ENCODE results near the gene AKAP17A.
"Not testable (repeated sequence)": the region's sequence is repeated elsewhere in the genome, so short reads cannot be mapped to it uniquely, and the experiment has no call there.

The AKAP17A gene, protein sequence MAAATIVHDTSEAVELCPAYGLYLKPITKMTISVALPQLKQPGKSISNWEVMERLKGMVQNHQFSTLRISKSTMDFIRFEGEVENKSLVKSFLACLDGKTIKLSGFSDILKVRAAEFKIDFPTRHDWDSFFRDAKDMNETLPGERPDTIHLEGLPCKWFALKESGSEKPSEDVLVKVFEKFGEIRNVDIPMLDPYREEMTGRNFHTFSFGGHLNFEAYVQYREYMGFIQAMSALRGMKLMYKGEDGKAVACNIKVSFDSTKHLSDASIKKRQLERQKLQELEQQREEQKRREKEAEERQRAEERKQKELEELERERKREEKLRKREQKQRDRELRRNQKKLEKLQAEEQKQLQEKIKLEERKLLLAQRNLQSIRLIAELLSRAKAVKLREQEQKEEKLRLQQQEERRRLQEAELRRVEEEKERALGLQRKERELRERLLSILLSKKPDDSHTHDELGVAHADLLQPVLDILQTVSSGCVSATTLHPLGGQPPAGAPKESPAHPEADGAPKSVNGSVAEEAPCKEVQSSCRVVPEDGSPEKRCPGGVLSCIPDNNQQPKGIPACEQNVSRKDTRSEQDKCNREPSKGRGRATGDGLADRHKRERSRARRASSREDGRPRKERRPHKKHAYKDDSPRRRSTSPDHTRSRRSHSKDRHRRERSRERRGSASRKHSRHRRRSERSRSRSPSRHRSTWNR

DNA sequence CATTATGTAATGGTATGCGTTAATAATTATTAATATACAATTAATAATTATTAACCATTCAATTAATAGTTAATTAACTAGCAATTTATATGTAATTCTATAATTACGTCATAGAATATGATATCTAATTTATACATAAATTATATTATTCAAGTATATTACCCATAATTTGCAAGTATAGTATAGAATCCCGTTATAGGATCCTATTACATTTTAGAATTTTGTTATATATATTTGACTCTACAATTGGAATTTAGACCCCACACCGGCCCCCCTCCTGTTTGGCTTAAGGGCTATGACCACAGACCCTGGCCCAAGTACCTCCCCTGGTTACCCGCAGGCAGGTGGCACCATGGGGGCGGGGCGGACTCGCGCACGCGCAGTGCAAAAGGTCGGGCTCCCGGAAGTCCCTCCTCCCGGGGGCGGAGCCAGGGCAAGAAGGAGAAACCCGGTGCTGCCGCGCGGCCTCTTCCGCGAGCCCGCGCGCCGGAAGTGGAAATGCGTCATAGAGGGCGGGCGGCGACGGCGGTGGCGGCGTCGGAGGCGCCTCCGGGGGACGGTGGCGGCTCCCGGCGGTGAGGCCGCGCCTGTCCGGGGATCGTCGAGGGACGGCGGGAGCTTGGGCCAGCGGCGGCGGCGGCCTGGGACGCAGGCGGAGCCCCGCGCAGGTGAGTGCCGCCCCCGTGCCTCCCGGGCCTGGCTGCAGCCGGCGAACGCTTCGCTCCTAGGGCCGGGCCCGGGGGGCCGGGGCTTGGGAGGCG, at the start of gene AKAP17A:
AKAP17A (plus strand) TSS at position 503 of the 761 bp plus-strand sequence. CDS start 1,859 bp downstream, outside the sequence.
- H3K9me3 ChIP-seq (ENCODE audit: low read length): no peaks in the 10 kb centered on the region

DNA sequence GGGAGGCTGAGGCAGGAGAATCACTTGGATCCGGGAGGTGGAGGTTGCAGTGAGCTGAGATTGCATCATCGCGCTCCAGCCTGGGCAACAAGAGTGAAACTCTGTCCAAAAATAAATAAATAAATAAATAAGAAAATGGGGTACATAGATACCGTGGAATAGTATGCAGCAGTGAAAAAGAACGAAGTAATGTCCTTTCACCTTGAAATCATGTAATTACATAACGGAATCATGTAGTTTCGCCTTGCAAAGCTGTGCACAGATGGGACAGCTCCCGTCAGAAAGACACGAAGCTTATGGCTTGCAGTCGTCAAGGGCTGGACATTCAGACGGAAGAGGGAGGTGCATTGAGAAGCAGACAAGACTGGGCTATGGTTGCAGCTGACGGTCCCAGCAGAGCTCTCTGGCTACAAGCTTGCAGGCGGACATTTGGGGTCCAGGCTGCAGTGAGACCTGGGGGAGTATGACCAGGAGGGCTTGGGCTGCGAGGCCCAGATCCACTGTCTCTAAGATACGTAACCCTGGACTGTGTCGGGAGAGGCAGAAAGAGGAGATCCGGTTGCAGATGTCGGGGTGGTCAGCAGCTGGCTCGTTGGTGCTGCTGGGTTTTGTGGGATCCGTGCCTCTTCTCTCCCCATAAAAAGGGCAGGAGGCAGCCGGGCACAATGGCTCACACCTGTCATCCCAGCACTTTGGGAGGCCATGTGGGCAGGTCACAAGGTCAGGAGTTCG, 48.2 kb upstream of the AKAP17A start:
- no peaks in the 10 kb centered on the region for H3K36me3 ChIP-seq (ENCODE audit: insufficient read depth, low read length)
- no peaks in the 10 kb centered on the region for H3K27me3 ChIP-seq (ENCODE audit: insufficient read depth, low read length)
- no peak overlapping the region for H2AFZ ChIP-seq (ENCODE audit: low read depth, low read length)
- no peak overlapping the region for H3K4me3 ChIP-seq (ENCODE audit: low read length)
- H3K4me1 ChIP-seq (ENCODE audit: insufficient read depth, low read length): no peaks in the 10 kb centered on the region
- H3K9me3 ChIP-seq (ENCODE audit: low read length): no peaks in the 10 kb centered on the region

More for the DNA sequence above, at the start of gene AKAP17A:
- peaks cover 30% of the 10 kb centered on the region for H3K36me3 ChIP-seq (ENCODE audit: insufficient read depth, low read length)
- H2AFZ ChIP-seq (ENCODE audit: low read depth, low read length): no peak within 1 kb of the TSS
- peaks cover 14% of the 10 kb centered on the region for H3K4me1 ChIP-seq (ENCODE audit: insufficient read depth, low read length)
- H3K4me3 ChIP-seq (ENCODE audit: low read length): peak within 1 kb of the TSS; percentile 87
- H3K27me3 ChIP-seq (ENCODE audit: insufficient read depth, low read length): no peaks in the 10 kb centered on the region

DNA sequence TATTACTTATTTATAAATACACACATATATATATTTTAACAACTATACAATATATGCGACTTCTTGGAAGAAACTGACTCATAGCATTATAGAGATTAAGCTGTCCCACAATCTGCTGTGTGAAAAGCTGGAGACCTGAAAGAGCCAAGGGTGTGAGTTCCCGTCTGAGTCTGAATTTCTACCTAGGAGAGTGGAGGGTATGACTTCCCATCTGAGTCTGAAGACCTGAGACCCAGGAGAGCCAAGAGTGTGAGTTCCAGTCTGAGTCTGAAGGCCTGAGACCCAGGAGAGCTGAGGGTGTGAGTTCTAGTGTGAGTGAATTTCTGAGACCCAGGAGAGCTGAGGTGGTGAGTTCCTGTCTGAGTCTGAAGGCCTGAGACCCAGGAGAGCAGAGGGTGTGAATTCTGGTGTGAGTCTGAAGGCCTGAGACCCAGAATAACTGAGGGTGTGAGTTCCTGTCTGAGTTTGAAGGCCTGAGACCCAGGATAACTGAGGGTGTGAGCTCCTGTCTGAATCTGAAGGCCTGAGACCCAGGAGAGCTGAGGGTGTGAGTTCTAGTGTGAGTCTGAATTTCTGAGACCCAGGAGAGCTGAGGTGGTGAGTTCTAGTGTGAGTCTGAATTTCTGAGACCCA, 45.5 kb upstream of the AKAP17A start:
- H3K9me3 ChIP-seq (ENCODE audit: low read length): peaks cover 4% of the 10 kb centered on the region
- no peak overlapping the region for H3K4me3 ChIP-seq (ENCODE audit: low read length)
- H3K36me3 ChIP-seq (ENCODE audit: insufficient read depth, low read length): no peaks in the 10 kb centered on the region
- H2AFZ ChIP-seq (ENCODE audit: low read depth, low read length): no peak overlapping the region
- no peaks in the 10 kb centered on the region for H3K4me1 ChIP-seq (ENCODE audit: insufficient read depth, low read length)
- no peaks in the 10 kb centered on the region for H3K27me3 ChIP-seq (ENCODE audit: insufficient read depth, low read length)

DNA sequence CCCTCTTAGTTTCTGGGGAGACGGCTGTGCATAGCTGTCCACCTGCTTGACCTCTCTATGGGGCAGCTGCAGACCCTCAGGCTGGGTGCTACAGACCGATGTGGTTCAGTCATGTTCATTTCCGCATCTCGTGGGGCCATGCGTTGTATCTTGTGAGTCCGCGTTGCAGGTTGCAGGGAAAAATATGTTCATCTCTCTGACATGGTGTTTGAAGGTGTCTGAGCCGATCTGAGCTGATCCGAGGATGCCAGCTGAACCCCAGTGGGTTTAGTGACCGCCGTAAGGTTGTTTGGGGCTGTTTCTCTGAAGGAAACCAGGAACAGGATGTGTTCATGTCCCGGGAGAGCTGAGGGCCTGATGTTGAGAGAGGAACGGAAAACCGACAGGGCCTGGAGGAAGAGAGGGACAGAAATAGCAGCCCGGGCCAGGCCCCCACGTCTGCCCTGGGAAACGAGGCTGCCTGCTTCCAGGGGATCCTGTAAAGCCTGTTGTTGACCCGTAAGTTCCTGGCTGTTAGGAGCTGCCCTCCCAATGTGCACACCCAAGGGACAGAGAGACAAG, 44.6 kb upstream of the AKAP17A start:
- H3K9me3 ChIP-seq (ENCODE audit: low read length): peaks cover 4% of the 10 kb centered on the region
- no peak overlapping the region for H2AFZ ChIP-seq (ENCODE audit: low read depth, low read length)

DNA sequence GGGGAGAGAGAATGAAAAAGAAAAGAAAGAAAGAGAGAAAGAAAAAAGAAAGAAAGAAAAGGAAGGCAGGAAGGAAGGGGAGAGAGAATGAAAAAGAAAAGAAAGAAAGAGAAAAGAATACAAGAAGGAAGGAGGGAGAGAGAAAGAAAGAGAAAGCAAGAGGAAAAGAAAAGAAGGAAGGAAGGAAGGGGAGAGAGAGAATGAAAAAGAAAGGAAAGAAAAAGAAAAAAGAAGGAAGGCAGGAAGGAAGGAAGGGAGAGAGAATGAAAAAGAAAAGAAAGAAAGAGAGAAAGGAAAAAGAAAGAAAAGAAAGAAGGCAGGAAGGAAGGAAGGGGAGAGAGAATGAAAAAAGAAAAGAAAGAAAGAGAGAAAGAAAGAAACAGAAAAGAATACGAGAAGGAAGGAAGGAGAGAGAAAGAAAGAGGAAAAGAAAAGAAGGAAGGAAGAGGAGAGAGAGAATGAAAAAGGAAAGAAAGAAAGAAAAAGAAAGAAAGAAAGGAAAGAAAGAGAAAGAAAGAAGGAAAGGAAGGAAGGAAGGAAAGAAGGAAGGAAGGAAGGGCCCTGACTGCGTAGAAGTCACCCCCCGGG, 39.4 kb upstream of the AKAP17A start:
- Histone ChIP-seq H3K4me3 (ENCODE audit: low read length) (no peak overlapping the region), H3K4me1 (ENCODE audit: insufficient read depth, low read length) (no peaks in the 10 kb centered on the region), H3K36me3 (ENCODE audit: insufficient read depth, low read length) (no peaks in the 10 kb centered on the region), H2AFZ (ENCODE audit: low read depth, low read length) (no peak overlapping the region), H3K27me3 (ENCODE audit: insufficient read depth, low read length) (no peaks in the 10 kb centered on the region), H3K9me3 (ENCODE audit: low read length) (peaks cover 4% of the 10 kb centered on the region)

More for the DNA sequence above, 44.6 kb upstream of the AKAP17A start:
- H3K27me3 ChIP-seq (ENCODE audit: insufficient read depth, low read length): no peaks in the 10 kb centered on the region
- no peaks in the 10 kb centered on the region for H3K36me3 ChIP-seq (ENCODE audit: insufficient read depth, low read length)
- no peak overlapping the region for H3K4me3 ChIP-seq (ENCODE audit: low read length)
- H3K4me1 ChIP-seq (ENCODE audit: insufficient read depth, low read length): no peaks in the 10 kb centered on the region

DNA sequence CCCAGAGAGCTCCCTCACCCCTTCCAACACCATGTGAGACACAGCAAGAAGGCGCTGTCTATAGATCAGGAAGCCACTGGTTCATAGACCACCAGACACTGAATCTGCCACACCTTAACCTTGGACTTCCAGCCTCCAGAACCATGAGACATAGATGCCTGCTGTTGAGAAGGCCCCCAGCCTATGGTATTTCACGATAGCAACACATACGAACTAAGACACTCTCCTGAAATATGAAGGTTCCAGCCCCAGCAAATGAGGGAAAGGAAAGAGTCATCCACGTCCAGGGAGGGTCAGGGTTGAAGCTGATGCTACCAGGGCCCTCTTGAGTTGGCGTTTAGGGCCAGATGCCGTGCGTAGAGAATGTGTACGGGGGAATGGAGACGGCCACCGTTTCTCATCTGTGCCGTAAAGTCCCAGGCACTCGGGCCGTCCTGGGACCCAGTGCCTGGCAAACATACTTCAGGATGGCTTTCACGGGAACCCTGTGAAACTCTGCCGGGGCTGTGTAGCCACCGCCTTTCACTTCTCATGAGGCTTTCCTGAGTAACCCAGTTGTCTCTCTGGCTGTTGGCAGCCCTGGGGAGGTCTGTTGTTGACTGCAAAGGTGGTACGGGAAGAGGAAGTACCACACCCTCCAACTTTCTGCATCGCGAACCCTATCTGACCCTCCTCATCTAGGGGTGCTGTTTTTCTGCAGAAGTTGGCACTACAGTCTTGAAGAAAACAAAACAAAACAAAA, 36.8 kb upstream of the AKAP17A start:
- H3K36me3 ChIP-seq (ENCODE audit: insufficient read depth, low read length): no peaks in the 10 kb centered on the region

DNA sequence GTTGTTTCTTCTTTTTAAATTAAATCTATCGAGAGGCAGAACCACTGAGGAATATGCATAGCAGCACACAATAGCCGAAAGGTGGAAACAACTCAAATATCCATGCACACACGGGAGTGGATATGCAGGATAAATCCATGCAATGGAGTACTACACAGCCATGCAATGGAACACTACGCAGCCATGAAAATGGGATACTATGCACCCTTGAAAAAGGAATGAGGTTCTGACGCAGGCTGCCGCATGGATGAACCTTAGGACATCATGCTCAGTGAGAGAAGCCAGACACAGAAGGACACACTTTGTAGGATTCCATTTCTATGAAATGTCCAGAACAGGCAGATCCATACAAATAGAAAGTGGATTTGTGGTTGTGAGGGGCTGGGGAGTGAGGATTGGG, 36.0 kb upstream of the AKAP17A start:
- H3K9me3 ChIP-seq (ENCODE audit: low read length): no peaks in the 10 kb centered on the region
- H3K36me3 ChIP-seq (ENCODE audit: insufficient read depth, low read length): no peaks in the 10 kb centered on the region
- no peaks in the 10 kb centered on the region for H3K4me1 ChIP-seq (ENCODE audit: insufficient read depth, low read length)
- no peak overlapping the region for H2AFZ ChIP-seq (ENCODE audit: low read depth, low read length)
- no peak overlapping the region for H3K4me3 ChIP-seq (ENCODE audit: low read length)
- H3K27me3 ChIP-seq (ENCODE audit: insufficient read depth, low read length): no peaks in the 10 kb centered on the region

More for the DNA sequence above, 36.8 kb upstream of the AKAP17A start:
- no peaks in the 10 kb centered on the region for H3K4me1 ChIP-seq (ENCODE audit: insufficient read depth, low read length)
- no peaks in the 10 kb centered on the region for H3K9me3 ChIP-seq (ENCODE audit: low read length)
- no peak overlapping the region for H3K4me3 ChIP-seq (ENCODE audit: low read length)
- no peak overlapping the region for H2AFZ ChIP-seq (ENCODE audit: low read depth, low read length)
- H3K27me3 ChIP-seq (ENCODE audit: insufficient read depth, low read length): no peaks in the 10 kb centered on the region

DNA sequence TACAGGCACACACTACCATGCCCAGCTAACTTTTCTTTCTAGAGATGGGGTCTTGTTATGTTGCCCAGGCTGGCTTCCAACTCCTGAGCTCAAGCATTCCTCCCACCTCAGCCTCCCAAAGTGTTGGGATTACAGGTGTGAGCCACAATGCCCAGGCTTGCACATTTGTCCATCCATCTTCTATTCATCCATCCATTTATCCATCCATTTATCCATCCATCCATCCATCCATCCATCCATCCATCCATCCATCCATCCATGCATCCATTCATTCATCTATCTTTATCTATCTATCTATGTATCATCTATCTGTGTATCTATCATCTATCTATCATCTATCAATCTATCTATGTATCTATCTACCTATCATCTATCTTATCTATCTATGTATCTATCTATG, 34.0 kb upstream of the AKAP17A start:
- H3K36me3 ChIP-seq (ENCODE audit: insufficient read depth, low read length); H2AFZ ChIP-seq (ENCODE audit: low read depth, low read length); H3K4me3 ChIP-seq (ENCODE audit: low read length); H3K27me3 ChIP-seq (ENCODE audit: insufficient read depth, low read length); H3K4me1 ChIP-seq (ENCODE audit: insufficient read depth, low read length); H3K9me3 ChIP-seq (ENCODE audit: low read length): not testable (repeated sequence)

DNA sequence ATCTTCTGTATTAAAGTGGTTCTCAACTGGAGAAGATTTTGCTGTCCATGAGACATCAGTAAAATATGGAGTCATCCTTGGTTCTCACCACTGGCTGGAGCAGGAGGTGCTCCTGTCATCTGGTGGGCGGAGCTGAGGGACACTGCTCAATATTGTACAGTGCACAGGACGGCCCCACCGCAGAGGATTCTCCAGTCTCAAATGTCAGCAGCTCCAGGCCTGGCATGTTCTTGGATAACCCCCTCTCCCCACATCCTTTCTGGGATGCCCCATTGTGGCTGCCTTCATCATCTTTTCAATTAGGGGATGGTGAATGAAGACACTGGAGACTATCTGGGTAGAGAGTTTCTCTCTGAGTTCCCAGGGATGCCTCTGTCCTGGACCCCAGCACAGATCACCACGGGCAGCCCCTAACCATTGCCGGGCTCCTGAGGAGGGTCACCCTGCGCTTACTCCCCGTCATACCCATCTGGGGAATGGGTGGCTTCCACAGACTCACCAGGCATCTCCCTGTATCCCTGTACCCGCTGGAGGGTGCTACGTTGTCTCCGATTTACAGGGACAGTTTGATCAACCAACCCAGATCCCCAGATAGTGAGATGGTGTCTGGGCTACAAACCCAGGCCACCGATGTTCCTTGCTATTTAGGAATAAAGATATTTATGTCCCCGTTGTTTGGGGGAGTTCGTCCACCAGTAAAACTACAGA, 32.5 kb upstream of the AKAP17A start:
- Histone ChIP-seq H3K27me3 (ENCODE audit: insufficient read depth, low read length) (no peaks in the 10 kb centered on the region), H2AFZ (ENCODE audit: low read depth, low read length) (no peak overlapping the region), H3K9me3 (ENCODE audit: low read length) (no peaks in the 10 kb centered on the region), H3K36me3 (ENCODE audit: insufficient read depth, low read length) (no peaks in the 10 kb centered on the region), H3K4me3 (ENCODE audit: low read length) (no peak overlapping the region), H3K4me1 (ENCODE audit: insufficient read depth, low read length) (no peaks in the 10 kb centered on the region)

DNA sequence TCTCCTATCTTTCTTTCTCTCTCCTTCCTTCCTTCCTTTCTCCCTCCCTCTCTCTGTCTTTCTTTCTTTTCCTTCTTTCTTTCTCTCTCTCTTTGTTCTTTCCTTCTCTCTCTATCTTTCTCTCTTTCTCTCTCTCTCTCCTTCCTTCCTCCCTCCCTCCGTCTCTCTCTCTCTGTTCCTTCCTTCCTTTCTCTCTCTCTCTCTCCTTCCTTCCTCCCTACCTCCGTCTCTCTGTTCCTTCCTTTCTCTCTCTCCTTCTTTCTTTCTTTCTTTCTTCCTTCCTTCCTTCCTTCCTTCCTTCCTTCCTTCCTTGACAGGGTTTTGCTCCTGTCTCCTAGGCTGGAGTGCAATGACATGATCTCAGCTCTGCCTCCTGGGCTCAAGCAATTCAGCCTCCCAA, 30.2 kb upstream of the AKAP17A start:
- Histone ChIP-seq H3K4me3 (ENCODE audit: low read length) (no peak overlapping the region), H3K4me1 (ENCODE audit: insufficient read depth, low read length) (no peaks in the 10 kb centered on the region), H3K9me3 (ENCODE audit: low read length) (no peaks in the 10 kb centered on the region), H3K36me3 (ENCODE audit: insufficient read depth, low read length) (no peaks in the 10 kb centered on the region), H2AFZ (ENCODE audit: low read depth, low read length) (no peak overlapping the region), H3K27me3 (ENCODE audit: insufficient read depth, low read length) (no peaks in the 10 kb centered on the region)

DNA sequence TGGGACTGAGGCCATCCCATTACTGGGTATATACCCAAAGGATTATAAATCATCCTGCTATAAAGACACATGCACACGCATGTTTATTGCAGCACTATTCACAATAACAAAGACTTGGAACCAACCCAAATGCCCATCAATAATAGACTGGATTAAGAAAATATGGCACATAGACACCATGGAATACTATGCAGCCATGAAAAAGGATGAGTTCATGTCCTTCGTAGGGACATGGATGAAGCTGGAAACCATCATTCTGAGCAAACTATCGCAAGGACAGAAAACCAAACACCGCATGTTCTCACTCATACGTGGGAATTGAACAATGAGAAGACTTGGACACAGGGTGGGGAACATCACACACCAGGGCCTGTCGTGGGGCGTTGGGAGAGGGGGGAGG, 27.3 kb upstream of the AKAP17A start:
- H3K36me3 ChIP-seq (ENCODE audit: insufficient read depth, low read length); H3K27me3 ChIP-seq (ENCODE audit: insufficient read depth, low read length); H3K4me3 ChIP-seq (ENCODE audit: low read length); H2AFZ ChIP-seq (ENCODE audit: low read depth, low read length); H3K9me3 ChIP-seq (ENCODE audit: low read length); H3K4me1 ChIP-seq (ENCODE audit: insufficient read depth, low read length): not testable (repeated sequence)

Data from neuron (in vitro differentiated cells).